NCI-H526 treated with DMSO at 0.1 percent for 48 hours (cell line): ENCODE results near the gene USP43.

Source experiments
- DNase-seq: peaks from one replicate; lab custom pipeline; 2025; lab: John Stamatoyannopoulos, UW

USP43 gene

GRCh38 chr17:9703781-9704082, 58.4 kb downstream of the USP43 start:
- no peak for DNase-seq

- no peak for DNase-seq
Observed at GRCh38 chr17:9705745-9706144, 60.4 kb downstream of the USP43 start.

- DNase-seq, result no peak
Observed at GRCh38 chr17:9707948-9708347, 62.6 kb downstream of the USP43 start.

GRCh38 chr17:9714801-9715200, 69.5 kb downstream of the USP43 start:
- DNase-seq, result no peak

- no peak for DNase-seq
Observed at GRCh38 chr17:9715503-9716016, 70.2 kb downstream of the USP43 start.

GRCh38 chr17:9725575-9725974, 80.3 kb downstream of the USP43 start:
- no peak for DNase-seq

- no peak for DNase-seq
Observed at GRCh38 chr17:9726291-9726690, 81.0 kb downstream of the USP43 start.

- DNase-seq, result no peak
Observed at GRCh38 chr17:9728005-9728404, 82.7 kb downstream of the USP43 start.

- DNase-seq, result no peak
Observed at GRCh38 chr17:9728564-9728963, 83.2 kb downstream of the USP43 start.

- DNase-seq, result peak; percentile 4
Observed at GRCh38 chr17:9729034-9729650, 83.8 kb downstream of the USP43 start.

- DNase-seq, result no peak
Observed at GRCh38 chr17:9729735-9730420, 84.6 kb downstream of the USP43 start.

- DNase-seq, result no peak
Observed at GRCh38 chr17:9750524-9750923, 105.2 kb downstream of the USP43 start.

GRCh38 chr17:9755083-9755482, 109.8 kb downstream of the USP43 start:
- no peak for DNase-seq

- no peak for DNase-seq
Observed at GRCh38 chr17:9760266-9760665, 114.9 kb downstream of the USP43 start.

GRCh38 chr17:9763643-9764042, 118.3 kb downstream of the USP43 start:
- no peak for DNase-seq

- DNase-seq, result no peak
Observed at GRCh38 chr17:9765322-9765721, 120.0 kb downstream of the USP43 start.

GRCh38 chr17:9766970-9767369, 121.7 kb downstream of the USP43 start:
- DNase-seq, result no peak

GRCh38 chr17:9767432-9767991, 122.2 kb downstream of the USP43 start:
- no peak for DNase-seq

GRCh38 chr17:9768381-9768934, 123.1 kb downstream of the USP43 start:
- peak; percentile 21 for DNase-seq

- no peak for DNase-seq
Observed at GRCh38 chr17:9769036-9769695, 123.8 kb downstream of the USP43 start.

- DNase-seq, result no peak
Observed at GRCh38 chr17:9771465-9771864, 126.1 kb downstream of the USP43 start.

- DNase-seq, result no peak
Observed at GRCh38 chr17:9772658-9773057, 127.3 kb downstream of the USP43 start.

GRCh38 chr17:9776911-9777310, 131.6 kb downstream of the USP43 start:
- no peak for DNase-seq
